AG09319 (cell line): ENCODE measurements around the gene DUSP5.

Experiments
- DNase-seq: peaks from one replicate; pipeline ENCODE4 v3.0.0-alpha.2; 2010; ENCODE audit warnings: low read depth; ENCODE audit errors: extremely low read depth
- CTCF ChIP-seq: IDR thresholded peaks from 2 replicates; pipeline ENCODE4 v1.5.1; 2011; ENCODE audit warnings: low read depth, mild to moderate bottlenecking, inconsistent platforms, low read length, moderate library complexity

DUSP5 gene

GRCh38 chr10:110560012-110560411 lies 62.3 kb downstream of the DUSP5 start:
- TF ChIP-seq CTCF, result no peak
- no peak for DNase-seq
